GM12891 (cell line): Measurements from ENCODE around the gene KDM4B.
A peak's percentile ranks its signal among the peaks of the same experiment; 100 is the strongest.

ENCODE experiments used
- DNase-seq: peaks from one replicate; pipeline ENCODE4 v3.0.0; 2011; ENCODE audit warnings: low spot score; ENCODE audit not compliant: insufficient read length
- FAIRE-seq: peaks from 2 replicates; lab custom pipeline; 2011; peaks lifted over from hg19 to GRCh38; lab: Jason Lieb, UNC
- PAX5 ChIP-seq: IDR thresholded peaks from 2 replicates; pipeline ENCODE4 v1.6.1; 2011; ENCODE audit warnings: low read length, moderate library complexity, mild to moderate bottlenecking; ENCODE audit not compliant: insufficient read depth, severe bottlenecking
- POLR2A ChIP-seq: IDR thresholded peaks from 2 replicates; pipeline ENCODE4 v1.6.1; 2011; ENCODE audit warnings: low read depth, low read length, control low read depth
- POLR2AphosphoS5 ChIP-seq: IDR thresholded peaks from 2 replicates; pipeline ENCODE4 v1.6.1; 2011; ENCODE audit warnings: low read depth, low read length, control low read depth
- POU2F2 ChIP-seq: IDR thresholded peaks from 2 replicates; pipeline ENCODE4 v1.6.1; 2011; ENCODE audit warnings: low read depth, mild to moderate bottlenecking, control low read depth, low read length, moderate library complexity
- SPI1 ChIP-seq: IDR thresholded peaks from 2 replicates; pipeline ENCODE4 v1.6.1; 2011; ENCODE audit warnings: low read depth, low read length, control low read depth
- TAF1 ChIP-seq: IDR thresholded peaks from 2 replicates; pipeline ENCODE4 v1.6.1; 2011; ENCODE audit warnings: low read depth, low read length, control low read depth

Gene KDM4B

DNA sequence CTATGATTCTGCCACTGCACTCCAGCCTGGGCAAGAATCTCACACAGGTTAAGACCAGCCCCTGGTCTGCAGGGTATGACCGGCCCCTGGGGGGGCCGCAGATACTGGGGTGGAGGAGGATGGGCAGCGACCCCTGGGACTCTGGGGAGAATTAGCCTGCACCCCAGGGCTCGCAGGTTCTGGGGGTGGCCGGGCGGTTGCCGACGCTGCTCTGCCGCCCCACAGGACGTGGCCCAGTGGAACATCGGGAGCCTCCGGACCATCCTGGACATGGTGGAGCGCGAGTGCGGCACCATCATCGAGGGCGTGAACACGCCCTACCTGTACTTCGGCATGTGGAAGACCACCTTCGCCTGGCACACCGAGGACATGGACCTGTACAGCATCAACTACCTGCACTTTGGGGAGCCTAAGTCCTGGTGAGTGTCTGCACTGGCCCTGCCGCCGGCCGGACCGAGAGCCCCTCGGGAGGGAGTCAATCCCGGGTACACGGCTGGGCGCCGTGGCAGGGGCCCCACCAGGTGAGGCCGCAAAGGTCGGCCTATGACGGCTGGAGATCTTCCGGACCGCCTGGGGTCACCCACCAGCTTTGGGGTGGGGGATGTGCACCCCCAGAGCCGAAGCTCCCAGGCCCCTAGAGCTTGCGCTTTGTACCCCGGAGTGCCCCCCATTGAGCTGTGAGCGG is 78.5 kb downstream of the KDM4B start:
- no peak for TF ChIP-seq POLR2A
- TF ChIP-seq POU2F2: no peak
- TF ChIP-seq POLR2AphosphoS5: no peak
- no peak for TF ChIP-seq SPI1
- TF ChIP-seq TAF1: no peak
- no peak for TF ChIP-seq PAX5
- DNase-seq (no peak), FAIRE-seq (no peak)

GRCh38 chr19:5048091-5048726 is 79.3 kb downstream of the KDM4B start:
- DNase-seq (peak; percentile 95), FAIRE-seq (peak; percentile 63)
- TF ChIP-seq PAX5 (no peak), POU2F2 (0 out of 2 replicates have a peak, but pooled peaks have one; percentile 24)

DNA sequence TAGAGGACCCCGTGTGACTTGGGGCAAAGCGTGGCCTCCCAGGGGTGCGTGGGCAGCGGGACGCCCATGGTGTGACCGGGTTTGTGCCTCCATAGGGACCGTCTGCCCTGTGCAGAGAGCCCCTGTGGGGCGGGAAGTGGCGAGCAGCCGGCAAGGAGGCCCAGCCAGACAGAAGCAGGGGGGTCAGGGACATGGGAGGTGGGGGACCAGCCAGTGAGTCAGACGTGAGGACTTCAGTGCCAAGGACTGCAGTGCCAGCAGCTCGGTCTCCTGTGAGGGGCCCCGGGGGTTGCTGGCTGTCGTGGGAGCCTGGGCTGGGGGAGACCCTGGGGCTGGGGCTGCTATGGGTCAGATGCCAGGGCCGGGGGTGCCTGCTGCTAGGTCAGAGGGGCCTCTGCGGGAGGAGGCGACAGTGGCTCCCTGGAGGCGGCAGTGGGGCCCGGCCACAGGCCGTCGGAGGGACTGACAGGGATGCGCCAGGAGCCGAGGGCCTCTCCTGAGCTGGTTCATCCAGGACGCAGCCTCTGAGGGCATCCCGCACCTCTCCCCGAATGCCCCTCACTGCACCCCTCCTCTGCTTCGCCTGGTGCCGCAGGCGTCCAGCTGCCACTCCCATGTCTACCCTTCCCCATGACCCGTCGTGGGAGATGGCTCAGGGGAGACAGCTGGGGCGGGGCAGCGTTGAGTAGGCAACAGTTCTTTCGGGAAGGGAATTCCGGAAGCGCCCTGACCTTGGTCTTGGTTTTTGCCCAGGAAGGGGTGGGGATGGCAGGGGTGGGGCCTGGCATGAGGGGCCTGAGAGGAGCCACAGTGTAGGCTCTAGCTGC is 80.0 kb downstream of the KDM4B start:
- no peak for TF ChIP-seq TAF1
- no peak for TF ChIP-seq POLR2A
- no peak for TF ChIP-seq POLR2AphosphoS5
- TF ChIP-seq POU2F2: no peak
- TF ChIP-seq SPI1: no peak
- TF ChIP-seq PAX5: no peak
- DNase-seq (no peak), FAIRE-seq (no peak)

GRCh38 chr19:5049561-5049960 is 80.6 kb downstream of the KDM4B start:
- FAIRE-seq (no peak), DNase-seq (no peak)
- no peak for TF ChIP-seq POU2F2
- TF ChIP-seq SPI1: no peak

GRCh38 chr19:5050067-5050656 is 81.2 kb downstream of the KDM4B start:
- TF ChIP-seq SPI1: no peak
- no peak for TF ChIP-seq POLR2AphosphoS5
- no peak for TF ChIP-seq TAF1
- no peak for DNase-seq
- FAIRE-seq: no peak

GRCh38 chr19:5050905-5051304 is 82.0 kb downstream of the KDM4B start:
- DNase-seq: no peak
- TF ChIP-seq PAX5 (no peak), POLR2A (no peak), POLR2AphosphoS5 (no peak), POU2F2 (no peak), SPI1 (no peak), TAF1 (no peak)
- FAIRE-seq: no peak

DNA sequence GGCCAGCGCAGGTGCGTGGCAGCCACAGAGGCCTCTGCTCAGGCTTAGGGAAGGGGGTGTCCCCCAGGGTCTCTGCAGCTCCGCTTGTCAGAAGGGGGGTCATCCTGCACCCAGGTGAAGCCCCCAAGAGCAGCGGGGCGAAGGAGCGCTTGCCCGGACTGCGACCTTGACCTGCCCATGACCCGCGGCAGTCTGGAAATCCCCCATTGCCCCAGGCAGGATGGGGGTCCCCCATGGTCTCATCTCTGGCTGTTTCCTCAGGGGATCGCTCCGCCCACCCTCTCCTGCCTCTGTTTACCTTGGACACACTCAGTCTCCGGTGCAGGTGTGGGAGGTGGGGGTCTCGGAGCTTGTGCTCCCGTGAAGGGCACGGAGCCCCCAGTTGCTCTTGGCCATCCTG is 82.7 kb downstream of the KDM4B start:
- FAIRE-seq: no peak
- no peak for TF ChIP-seq POLR2A
- TF ChIP-seq PAX5: no peak
- no peak for TF ChIP-seq POLR2AphosphoS5
- TF ChIP-seq SPI1: no peak
- TF ChIP-seq POU2F2: no peak
- no peak for TF ChIP-seq TAF1
- no peak for DNase-seq

DNA sequence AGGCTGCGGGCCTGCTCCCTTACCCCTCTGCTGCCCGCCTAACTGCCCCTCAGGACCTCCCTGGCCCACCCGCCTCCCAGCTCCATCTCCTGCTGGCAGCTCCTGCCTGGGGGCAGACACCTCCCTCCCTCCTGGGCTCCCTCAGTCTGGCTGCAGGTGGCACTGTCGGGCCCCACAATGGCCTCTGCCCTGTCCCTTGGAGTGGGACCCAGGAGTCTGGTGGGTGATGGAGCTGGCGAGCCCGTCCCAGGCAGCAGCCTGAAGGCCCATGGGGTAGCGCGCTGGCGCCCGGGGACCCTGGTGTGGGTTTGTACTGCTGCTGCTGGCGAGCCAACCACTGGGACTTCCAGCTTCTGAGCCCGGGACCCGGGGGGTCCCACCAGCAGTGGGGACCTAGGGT is 83.6 kb downstream of the KDM4B start:
- no peak for TF ChIP-seq POU2F2
- no peak for TF ChIP-seq TAF1
- no peak for TF ChIP-seq SPI1
- FAIRE-seq: no peak

GRCh38 chr19:5052945-5053485 is 84.1 kb downstream of the KDM4B start:
- FAIRE-seq: no peak
- DNase-seq: no peak
- TF ChIP-seq SPI1 (no peak), POU2F2 (no peak), POLR2A (no peak), POLR2AphosphoS5 (no peak), TAF1 (no peak), PAX5 (no peak)

More for the DNA sequence above, 83.6 kb downstream of the KDM4B start:
- DNase-seq: no peak
